Activated T-helper 2 cell treated with anti-CD3 and anti-CD28 coated beads, Interferon-gamma antibody, Interleukin-2, Interleukin-4, amounts not matched to agents 10 μg/mL and 5 μg/mL and 100 μg/mL, durations not matched to agents 14 hours and 24 hours and 36 hours (primary cell): ENCODE data around the gene HDHD3. TPM values are rescaled to one million over a fixed set of nuclear protein-coding genes. Genes with fewer than 3 reads are reported as not detected.

Source experiments
- DNase-seq: peaks from one replicate; pipeline ENCODE4 v3.0.0; 2021; ENCODE audit warnings: low spot score
- H3K27ac Mint-ChIP-seq: one replicate; pipeline ENCODE4 v1.8.0; 2021; ENCODE audit warnings: mixed read lengths
- H3K27me3 Mint-ChIP-seq: one replicate; pipeline ENCODE4 v1.8.0; 2021; ENCODE audit warnings: low read depth, mixed read lengths
- H3K36me3 Mint-ChIP-seq: one replicate; pipeline ENCODE4 v1.8.0; 2021; ENCODE audit warnings: low read depth, mixed read lengths
- H3K4me1 Mint-ChIP-seq: one replicate; pipeline ENCODE4 v1.8.0; 2021; ENCODE audit warnings: low read depth, mixed read lengths
- H3K4me3 Mint-ChIP-seq: one replicate; pipeline ENCODE4 v1.8.0; 2021; ENCODE audit warnings: low read depth, mild to moderate bottlenecking, moderate library complexity, mixed read lengths
- H3K9me3 Mint-ChIP-seq: one replicate; pipeline ENCODE4 v1.8.0; 2021; ENCODE audit warnings: mixed read lengths
- intact Hi-C: fragments of 100-400 bp; cut with micrococcal nuclease; formaldehyde crosslinking; loops from one replicate; pipeline ENCODE4 v1.15.1; 2023
- total RNA-seq: library from RNA; stranded (reverse); gene quantifications from 2 replicates; pipeline ENCODE4 v1.2.3, GENCODE V29; 2022

Gene HDHD3
- total RNA-seq, 1 donor from 2014 or later: 18.8 TPM

- intact Hi-C loops: loop anchor here (1.0 to 2.0 kb wide), 10 partner anchors 9 to 257 kb away; partner anchors contain the start of genes C9orf43, FKBP15, POLE3 and SLC31A1
- Mint-ChIP-seq H3K27ac (peak within 1 kb of the TSS; percentile 62), H3K27me3 (no peaks in the 10 kb centered on the region), H3K36me3 (no peaks in the 10 kb centered on the region), H3K9me3 (no peaks in the 10 kb centered on the region), H3K4me3 (peak within 1 kb of the TSS; percentile 94), H3K4me1 (peaks cover 20% of the 10 kb centered on the region)
- DNase-seq: peak; percentile 99
Measured at GRCh38 chr9:113401027-113401792, 24.4 kb upstream of the HDHD3 start, which contains the start of gene ALAD. ALAD (minus strand) TSS chr9:113401284; CDS start chr9:113393559, 7,725 bp downstream.

DNA sequence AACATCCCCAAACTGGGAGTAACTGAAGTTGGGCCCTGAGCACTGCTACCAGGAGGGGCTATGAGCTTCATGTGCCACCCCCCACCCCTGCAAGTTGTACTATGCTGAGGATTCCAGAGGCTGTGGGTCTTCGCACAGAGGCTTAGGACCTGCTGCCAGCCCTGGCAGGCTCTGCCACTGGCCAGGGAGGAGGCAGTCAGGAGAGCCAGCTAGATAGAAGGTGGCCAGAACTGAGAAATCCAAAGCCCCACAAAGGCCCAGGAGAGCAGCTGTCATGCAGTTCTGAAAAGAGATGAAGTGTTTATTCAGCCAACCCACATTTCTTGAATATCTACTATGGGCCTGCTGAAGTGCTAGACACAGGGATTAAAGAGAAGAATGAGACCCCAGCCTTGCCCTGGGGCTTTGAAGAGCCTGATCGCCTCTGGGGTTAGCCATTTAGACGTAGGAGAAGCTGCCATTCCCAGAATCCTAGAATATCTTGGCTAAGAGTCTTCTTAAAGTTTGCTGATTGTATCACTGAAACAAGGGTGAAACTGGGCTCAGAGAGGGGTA is 22.9 kb upstream of the HDHD3 start:
- H3K27ac Mint-ChIP-seq: no peak overlapping the region
- no peak for DNase-seq
- intact Hi-C loops: loop anchor here (2.0 kb wide), 3 partner anchors 59 to 179 kb away; partner anchors contain the start of genes FKBP15, SLC31A1 and WDR31
- peaks cover 20% of the 10 kb centered on the region for H3K4me1 Mint-ChIP-seq
- H3K4me3 Mint-ChIP-seq: peak overlapping the region; percentile 74
- peaks cover 5% of the 10 kb centered on the region for H3K36me3 Mint-ChIP-seq
- no peaks in the 10 kb centered on the region for H3K9me3 Mint-ChIP-seq
- no peaks in the 10 kb centered on the region for H3K27me3 Mint-ChIP-seq

GRCh38 chr9:113398796-113399195 is 22.0 kb upstream of the HDHD3 start:
- Mint-ChIP-seq H3K36me3 (peaks cover 5% of the 10 kb centered on the region), H3K4me1 (peaks cover 20% of the 10 kb centered on the region), H3K4me3 (no peak overlapping the region), H3K27me3 (no peaks in the 10 kb centered on the region), H3K27ac (no peak overlapping the region), H3K9me3 (no peaks in the 10 kb centered on the region)
- no peak for DNase-seq
- intact Hi-C loops: no loop called here

DNA sequence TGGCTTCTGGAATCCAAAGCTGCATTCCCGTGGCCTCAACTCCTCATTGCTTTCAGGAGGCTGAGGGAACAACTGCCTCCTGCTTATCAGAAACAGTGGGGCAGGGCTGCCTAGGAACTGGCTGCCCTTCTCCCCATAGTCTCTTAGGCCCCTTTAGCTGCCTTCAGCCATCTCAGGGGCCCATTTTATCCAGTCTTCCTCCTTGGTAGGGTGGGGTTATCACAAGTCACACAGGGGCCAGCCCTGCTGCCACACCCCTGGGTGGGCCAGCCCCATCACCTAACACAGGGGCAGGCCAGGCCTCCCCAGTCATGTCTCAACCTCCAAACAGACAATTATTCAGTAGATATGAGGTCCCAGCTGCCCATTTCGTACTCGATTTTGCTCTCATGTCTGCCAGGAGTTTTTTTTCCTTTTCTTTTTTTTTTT is 20.4 kb upstream of the HDHD3 start:
- Mint-ChIP-seq H3K36me3 (peaks cover 5% of the 10 kb centered on the region), H3K9me3 (no peaks in the 10 kb centered on the region), H3K27me3 (no peaks in the 10 kb centered on the region), H3K27ac (no peak overlapping the region), H3K4me3 (no peak overlapping the region), H3K4me1 (peaks cover 20% of the 10 kb centered on the region)
- intact Hi-C loops: no loop called here
- no peak for DNase-seq

DNA sequence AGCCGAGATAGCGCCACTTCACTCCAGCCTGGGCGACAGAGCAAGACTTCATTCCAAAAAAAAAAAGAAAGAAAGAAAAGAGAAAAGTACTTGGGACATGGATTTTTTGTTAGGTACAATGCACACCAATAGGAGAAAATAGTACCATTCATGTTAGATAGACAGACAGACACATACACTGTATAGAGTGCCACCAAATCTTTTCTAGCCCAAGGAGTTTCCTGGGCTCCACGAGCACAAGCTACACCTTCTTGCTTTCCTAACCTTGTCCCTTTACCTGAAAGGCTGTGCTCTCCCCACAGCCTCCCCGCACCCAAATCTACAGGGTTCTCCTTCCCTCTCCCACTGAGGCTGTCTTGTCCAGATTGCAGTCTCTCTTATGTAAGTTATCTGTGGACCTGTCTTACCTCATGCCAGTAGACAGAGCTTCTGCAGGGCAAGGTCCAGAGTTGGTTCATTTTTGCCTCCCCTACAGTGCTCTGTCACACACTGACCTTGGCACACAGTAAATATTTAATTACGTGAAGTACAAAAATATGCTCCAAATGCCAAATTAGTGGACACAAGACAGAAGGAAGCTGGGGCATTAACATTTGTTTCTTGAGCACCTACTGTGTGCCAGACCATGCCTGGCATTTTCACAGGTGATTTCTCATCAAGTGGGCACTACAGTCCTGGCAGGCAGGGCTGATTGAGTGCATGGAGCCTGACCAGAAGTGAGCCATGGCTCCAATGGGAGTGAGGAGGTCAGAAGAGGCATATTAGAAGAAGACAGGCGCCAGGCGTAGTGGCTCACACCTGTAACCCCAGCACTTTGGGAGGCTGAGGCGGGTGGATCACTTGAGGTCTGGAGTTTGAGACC is 18.4 kb upstream of the HDHD3 start:
- DNase-seq: no peak
- H3K9me3 Mint-ChIP-seq: no peaks in the 10 kb centered on the region
- H3K27ac Mint-ChIP-seq: no peak overlapping the region
- H3K4me1 Mint-ChIP-seq: peaks cover 14% of the 10 kb centered on the region
- H3K36me3 Mint-ChIP-seq: peaks cover 17% of the 10 kb centered on the region
- no peaks in the 10 kb centered on the region for H3K27me3 Mint-ChIP-seq
- intact Hi-C loops: no loop called here
- no peak overlapping the region for H3K4me3 Mint-ChIP-seq

DNA sequence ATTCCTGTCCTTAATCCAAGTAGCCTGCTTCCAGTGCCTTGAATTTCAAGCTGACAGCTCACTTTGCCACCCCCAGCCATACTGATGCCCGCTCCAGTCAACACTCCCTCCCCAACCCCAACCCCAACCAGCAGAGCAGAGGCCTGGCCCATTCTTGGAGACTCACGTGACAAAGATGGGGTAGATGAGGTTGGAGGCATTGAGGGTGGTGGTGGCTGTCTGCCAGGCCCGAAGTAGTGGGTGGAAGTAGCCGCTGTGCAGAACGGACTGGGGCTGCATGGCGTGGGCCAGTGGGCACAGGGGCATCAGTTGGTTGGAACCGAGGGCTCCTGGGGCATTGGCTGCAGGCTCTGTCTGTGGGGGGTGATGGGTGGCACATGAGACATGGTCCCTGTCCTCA is 16.5 kb upstream of the HDHD3 start:
- H3K27me3 Mint-ChIP-seq: no peaks in the 10 kb centered on the region
- no peak for DNase-seq
- H3K27ac Mint-ChIP-seq: no peak overlapping the region
- no peak overlapping the region for H3K4me3 Mint-ChIP-seq
- intact Hi-C loops: no loop called here
- peaks cover 22% of the 10 kb centered on the region for H3K36me3 Mint-ChIP-seq
- peaks cover 1% of the 10 kb centered on the region for H3K4me1 Mint-ChIP-seq
- no peaks in the 10 kb centered on the region for H3K9me3 Mint-ChIP-seq

DNA sequence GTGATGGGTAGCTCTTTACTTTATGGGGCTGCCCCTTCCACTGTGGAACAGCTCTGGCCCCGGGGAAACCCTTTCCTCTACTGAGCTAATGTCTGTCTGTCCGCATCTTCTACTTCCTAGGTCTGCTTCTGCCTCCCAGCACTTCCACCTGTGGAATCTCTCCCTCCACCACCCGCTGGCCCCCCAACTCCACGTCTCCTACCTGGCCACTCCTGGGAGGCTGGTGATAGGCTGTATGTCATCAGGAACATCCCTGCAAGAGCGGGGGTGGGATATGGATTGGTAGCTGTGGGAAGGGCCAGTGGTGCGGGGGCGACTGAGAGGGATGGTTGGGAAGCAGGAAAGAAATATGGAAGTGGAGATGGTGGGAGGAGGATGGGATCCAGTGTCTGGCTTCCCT is 15.1 kb upstream of the HDHD3 start:
- Mint-ChIP-seq H3K27ac (no peak overlapping the region), H3K36me3 (peaks cover 33% of the 10 kb centered on the region), H3K4me3 (no peak overlapping the region), H3K9me3 (no peaks in the 10 kb centered on the region), H3K27me3 (no peaks in the 10 kb centered on the region), H3K4me1 (no peaks in the 10 kb centered on the region)
- intact Hi-C loops: no loop called here
- DNase-seq: no peak

DNA sequence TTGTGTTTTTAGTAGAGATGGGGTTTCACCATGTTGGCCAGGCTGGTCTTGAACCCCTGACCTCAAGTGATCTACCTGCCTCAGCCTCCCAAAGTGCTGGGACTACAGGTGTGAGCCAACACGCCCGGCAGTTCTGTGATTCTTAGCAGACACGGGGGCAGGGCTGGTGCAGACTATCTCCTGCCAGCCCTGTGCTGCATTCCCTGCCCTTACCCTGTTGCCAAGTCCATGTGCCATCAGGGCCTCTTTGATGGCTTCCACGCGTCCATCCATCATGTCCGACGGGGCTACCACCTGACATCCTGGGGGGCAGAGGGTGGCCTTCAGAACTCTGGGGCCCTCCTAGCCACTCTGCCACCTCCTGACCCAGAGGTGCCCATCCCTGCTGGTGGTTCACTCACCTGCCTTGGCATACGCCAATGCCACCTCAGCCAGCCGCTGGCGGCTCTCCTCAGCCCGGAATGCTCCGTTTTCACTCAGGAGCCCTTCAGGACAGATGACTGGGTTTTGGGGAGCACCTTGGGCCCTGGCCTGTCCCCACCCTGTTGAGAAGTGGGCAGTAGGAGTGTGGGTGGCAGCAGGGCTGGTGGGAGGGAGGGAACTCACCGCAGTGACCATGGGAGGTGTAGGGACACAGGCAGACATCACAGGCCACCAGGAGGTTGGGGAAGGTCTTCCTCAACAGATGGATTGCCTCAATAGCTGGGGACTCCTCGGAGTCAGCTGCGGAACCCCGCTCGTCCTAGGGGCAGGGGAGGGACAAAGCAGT is 13.6 kb upstream of the HDHD3 start:
- no peaks in the 10 kb centered on the region for H3K27me3 Mint-ChIP-seq
- no peaks in the 10 kb centered on the region for H3K4me1 Mint-ChIP-seq
- no peaks in the 10 kb centered on the region for H3K9me3 Mint-ChIP-seq
- no peak overlapping the region for H3K27ac Mint-ChIP-seq
- intact Hi-C loops: no loop called here
- H3K36me3 Mint-ChIP-seq: peaks cover 41% of the 10 kb centered on the region
- H3K4me3 Mint-ChIP-seq: no peak overlapping the region
- DNase-seq: no peak

DNA sequence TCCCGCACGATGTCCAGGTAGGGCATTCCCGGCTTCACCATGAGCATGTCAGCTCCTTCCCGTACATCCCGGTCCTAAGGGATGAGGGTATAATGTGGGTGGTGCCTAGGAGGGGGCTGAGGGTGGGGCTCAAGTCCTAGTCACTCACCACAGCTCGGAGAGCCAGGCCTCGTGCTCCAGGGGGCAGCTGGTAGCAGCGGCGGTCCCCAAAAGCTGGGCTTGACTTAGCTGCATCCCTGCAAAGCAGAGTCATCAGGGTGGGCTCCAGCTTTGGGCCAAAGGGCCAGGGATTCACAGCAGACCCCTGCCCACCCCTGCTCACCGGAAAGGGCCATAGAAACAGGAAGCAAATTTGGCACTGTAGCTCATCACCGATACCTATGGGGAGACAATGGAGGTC is 12.7 kb upstream of the HDHD3 start:
- no peaks in the 10 kb centered on the region for H3K27me3 Mint-ChIP-seq
- no peak overlapping the region for H3K27ac Mint-ChIP-seq
- DNase-seq: no peak
- no peak overlapping the region for H3K4me3 Mint-ChIP-seq
- no peaks in the 10 kb centered on the region for H3K4me1 Mint-ChIP-seq
- no peaks in the 10 kb centered on the region for H3K9me3 Mint-ChIP-seq
- H3K36me3 Mint-ChIP-seq: peaks cover 37% of the 10 kb centered on the region
- intact Hi-C loops: no loop called here

DNA sequence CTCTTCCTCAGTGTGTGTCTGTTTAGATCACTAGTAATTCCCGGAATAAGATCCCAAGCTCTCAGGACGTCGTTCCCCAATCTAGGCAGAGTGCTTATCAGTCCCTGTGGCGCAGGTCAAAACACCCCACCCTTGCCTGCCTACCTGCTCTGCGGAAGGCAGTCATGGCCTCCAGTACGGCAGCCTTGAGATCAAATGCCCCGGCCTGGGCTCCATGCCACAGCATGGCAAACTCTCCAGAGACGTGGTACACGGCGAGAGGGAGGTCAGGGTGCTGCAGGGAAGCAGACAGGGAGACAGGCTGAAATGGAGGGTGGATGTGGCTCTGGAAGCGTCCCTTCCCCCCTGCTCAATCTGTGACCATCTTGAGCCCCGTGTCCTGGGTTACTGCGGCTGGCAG is 12.0 kb upstream of the HDHD3 start:
- no peaks in the 10 kb centered on the region for H3K27me3 Mint-ChIP-seq
- H3K4me1 Mint-ChIP-seq: no peaks in the 10 kb centered on the region
- peaks cover 37% of the 10 kb centered on the region for H3K36me3 Mint-ChIP-seq
- DNase-seq: no peak
- H3K4me3 Mint-ChIP-seq: no peak overlapping the region
- H3K9me3 Mint-ChIP-seq: no peaks in the 10 kb centered on the region
- intact Hi-C loops: no loop called here
- H3K27ac Mint-ChIP-seq: no peak overlapping the region

GRCh38 chr9:113387560-113388230 is 10.9 kb upstream of the HDHD3 start:
- no peak overlapping the region for H3K4me3 Mint-ChIP-seq
- H3K9me3 Mint-ChIP-seq: no peaks in the 10 kb centered on the region
- H3K36me3 Mint-ChIP-seq: peaks cover 37% of the 10 kb centered on the region
- no peak overlapping the region for H3K27ac Mint-ChIP-seq
- intact Hi-C loops: no loop called here
- no peaks in the 10 kb centered on the region for H3K4me1 Mint-ChIP-seq
- no peaks in the 10 kb centered on the region for H3K27me3 Mint-ChIP-seq
- DNase-seq: no peak
